HepG2 (cell line): Measurements from ENCODE around the gene FAM118A. TPM values are rescaled to one million over a fixed set of nuclear protein-coding genes. Genes with fewer than 3 reads are reported as not detected.

Experiments used
- GATAD1 ChIP-seq: IDR thresholded peaks from 2 replicates; pipeline ENCODE4 v1.6.1; 2016; ENCODE audit warnings: missing genetic modification reagents, missing compliant biosample characterization
- HMGXB4 ChIP-seq, 2 experiments: sonication (generic) in 1 of 2; formaldehyde crosslinking in 1 of 2; IDR thresholded peaks; 2 replicates each; pipeline versions ENCODE4 v1.4.0 to v1.6.1; 2018 to 2020; ENCODE audit warnings: missing genetic modification reagents in 2 of 2, borderline replicate concordance in 1 of 2, low read depth in 1 of 2, mild to moderate bottlenecking in 1 of 2, missing biosample characterization in 1 of 2
- KAT7 ChIP-seq: IDR thresholded peaks from 2 replicates; pipeline ENCODE4 v1.6.1; 2018; ENCODE audit warnings: borderline replicate concordance, missing compliant biosample characterization
- KDM5A ChIP-seq: fragments of 200-600 bp; sonication (generic); IDR thresholded peaks from 2 replicates; pipeline ENCODE4 v1.7.0; 2018; ENCODE audit warnings: antibody characterized with exemption, mild to moderate bottlenecking, low read length, borderline replicate concordance
- MAF1 ChIP-seq: sonication (generic); formaldehyde crosslinking; IDR thresholded peaks from 2 replicates; pipeline ENCODE4 v1.5.0; 2020; ENCODE audit warnings: missing genetic modification reagents, borderline replicate concordance
- NCOR1 ChIP-seq: fragments of 200-600 bp; sonication (generic); IDR thresholded peaks from 2 replicates; pipeline ENCODE4 v1.7.0; 2017; ENCODE audit warnings: antibody characterized with exemption, low read length, borderline replicate concordance
- NRL ChIP-seq: sonication (generic); formaldehyde crosslinking; IDR thresholded peaks from 2 replicates; pipeline ENCODE4 v1.5.0; 2020; ENCODE audit warnings: missing genetic modification reagents, mild to moderate bottlenecking, moderate library complexity, borderline replicate concordance
- POLR2AphosphoS2 ChIP-seq: IDR thresholded peaks from 2 replicates; pipeline ENCODE4 v1.6.1; 2011; ENCODE audit warnings: low read depth, low read length, improper control_type of control experiment
- RARG ChIP-seq: sonication (generic); formaldehyde crosslinking; IDR thresholded peaks from 2 replicates; pipeline ENCODE4 v1.4.0; 2020; ENCODE audit warnings: low read depth, mild to moderate bottlenecking, missing genetic modification reagents
- RFX3 ChIP-seq: IDR thresholded peaks from 2 replicates; pipeline ENCODE4 v1.6.1; 2016; ENCODE audit warnings: missing biosample characterization, missing genetic modification reagents
- SIX1 ChIP-seq: sonication (generic); formaldehyde crosslinking; IDR thresholded peaks from 2 replicates; pipeline ENCODE4 v1.4.0; 2020; ENCODE audit warnings: missing genetic modification reagents, borderline replicate concordance
- SNAPC5 ChIP-seq: sonication (generic); formaldehyde crosslinking; IDR thresholded peaks from 2 replicates; pipeline ENCODE4 v1.8.1; 2023; ENCODE audit warnings: mild to moderate bottlenecking, missing genetic modification reagents, borderline replicate concordance
- SOX6 ChIP-seq, 2 experiments: fragments of 450-650 bp in 1 of 2; sonication (generic) in 1 of 2; formaldehyde crosslinking in 1 of 2; IDR thresholded peaks; 2 replicates each; pipeline versions ENCODE4 v1.4.0 to v1.6.1; 2017 to 2020; ENCODE audit warnings: antibody characterized with exemption in 1 of 2, mild to moderate bottlenecking in 1 of 2, missing genetic modification reagents in 1 of 2
- ZNF251 ChIP-seq: sonication (generic); formaldehyde crosslinking; IDR thresholded peaks from 2 replicates; pipeline ENCODE4 v1.9.0; 2021; ENCODE audit warnings: mild to moderate bottlenecking, missing genetic modification reagents
- ZNF44 ChIP-seq: sonication (generic); formaldehyde crosslinking; IDR thresholded peaks from 2 replicates; pipeline ENCODE4 v1.5.1; 2020; ENCODE audit warnings: mild to moderate bottlenecking, missing genetic modification reagents
- ZNF468 ChIP-seq: sonication (generic); formaldehyde crosslinking; IDR thresholded peaks from 2 replicates; pipeline ENCODE4 v1.8.0; 2022; ENCODE audit warnings: mild to moderate bottlenecking, moderate library complexity, missing genetic modification reagents
- ZNF512 ChIP-seq: sonication (generic); formaldehyde crosslinking; IDR thresholded peaks from 2 replicates; pipeline ENCODE4 v1.4.0; 2020; ENCODE audit warnings: mild to moderate bottlenecking, missing genetic modification reagents
- ZNF577 ChIP-seq: sonication (generic); formaldehyde crosslinking; IDR thresholded peaks from 2 replicates; pipeline ENCODE4 v1.4.0; 2020; ENCODE audit warnings: mild to moderate bottlenecking, low read depth, missing genetic modification reagents, borderline replicate concordance
- ZNF777 ChIP-seq: sonication (generic); formaldehyde crosslinking; IDR thresholded peaks from 2 replicates; pipeline ENCODE4 v1.4.0; 2020; ENCODE audit warnings: missing genetic modification reagents
- ZNF780A ChIP-seq: sonication (generic); formaldehyde crosslinking; IDR thresholded peaks from 2 replicates; pipeline ENCODE4 v1.8.0; 2022; ENCODE audit warnings: mild to moderate bottlenecking, missing genetic modification reagents, moderate library complexity
- polyA plus RNA-seq, 8 experiments: library from polyadenylated mRNA; depleted of rRNA in 3 of 8; stranded (reverse) in 7 of 8; unstranded in 1 of 8; fragments of >200 nt; fragmentation: Illumina TruSeq in 4 of 8; extraction: Trizol in 4 of 8; gene quantifications; 2 replicates each; pipeline versions ENCODE4 v1.2.1 to v1.2.3, GENCODE V29; 2011 to 2016; ENCODE audit warnings: low read depth in 4 of 8, missing spikeins in 1 of 8, mixed read lengths in 1 of 8; ENCODE audit not compliant: insufficient read depth in 1 of 8
- total RNA-seq, 5 experiments: library from RNA; depleted of rRNA; stranded (reverse); fragments of >200 nt; fragmentation: Illumina TruSeq; extraction: Trizol; gene quantifications; 2 replicates each; pipeline ENCODE4 v1.2.3, GENCODE V29; 2016; ENCODE audit warnings: low read depth in 1 of 5
- TF ChIP-seq, protein P1 (sequence below): IDR thresholded peaks from 2 replicates; pipeline ENCODE4 v1.6.1; 2016; ENCODE audit warnings: mild to moderate bottlenecking, missing biosample characterization, missing genetic modification reagents
- TF ChIP-seq, protein P2 (sequence below): sonication (generic); formaldehyde crosslinking; IDR thresholded peaks from 2 replicates; pipeline ENCODE4 v1.4.0; 2020; ENCODE audit warnings: missing genetic modification reagents

Gene FAM118A
- total and polyA plus RNA-seq, 2 of the 13 experiments (the other 11 are each of a cell fraction or from before 2014, with no cell fraction given), result 36.7 to 48.2 TPM

GRCh38 chr22:45309422-45310227 lies at the start of gene FAM118A (continued):
- TF ChIP-seq ZNF512, result no peak
- TF ChIP-seq GATAD1 (CRISPR knock-in tag), result peak; percentile 86
- peak; percentile 45; the same call in 1 of the 2 replicates for TF ChIP-seq ZNF777 (CRISPR knock-in tag)
- no peak for TF ChIP-seq SIX1 (CRISPR knock-in tag)
- TF ChIP-seq NRL (CRISPR knock-in tag), result no peak
- TF ChIP-seq SOX6 (IDR thresholded peaks at IDR 0.05), result no peak
- peak; percentile 24 for TF ChIP-seq SOX6 (CRISPR knock-in tag; IDR thresholded peaks at IDR 0.05)
- TF ChIP-seq ZNF251 (CRISPR knock-in tag), result no peak
- 0 out of 2 replicates have a peak, but pooled peaks have one; percentile 61 for TF ChIP-seq SNAPC5 (CRISPR knock-in tag)
- TF ChIP-seq KDM5A, result no peak
- no peak for TF ChIP-seq MAF1
- no peak for TF ChIP-seq RFX3 (CRISPR knock-in tag)
- no peak for TF ChIP-seq ZNF577 (CRISPR knock-in tag)
- TF ChIP-seq RARG (CRISPR knock-in tag), result no peak
- TF ChIP-seq HMGXB4 (CRISPR knock-in tag; IDR thresholded peaks at IDR 0.05; ENCODE audit: borderline replicate concordance in 1 of 2, low read depth in 1 of 2), result peak; percentile 51 to 59; a peak in 2 of 4 replicates
- TF ChIP-seq, protein P1, sequence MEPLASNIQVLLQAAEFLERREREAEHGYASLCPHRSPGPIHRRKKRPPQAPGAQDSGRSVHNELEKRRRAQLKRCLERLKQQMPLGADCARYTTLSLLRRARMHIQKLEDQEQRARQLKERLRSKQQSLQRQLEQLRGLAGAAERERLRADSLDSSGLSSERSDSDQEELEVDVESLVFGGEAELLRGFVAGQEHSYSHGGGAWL (CRISPR knock-in tag), result peak; percentile 66; the same call in 1 of the 2 replicates
- TF ChIP-seq ZNF468 (CRISPR knock-in tag), result no peak
- peak; percentile 67; the same call in 1 of the 2 replicates for TF ChIP-seq KAT7 (CRISPR knock-in tag)
- TF ChIP-seq ZNF44 (CRISPR knock-in tag), result no peak
- no peak; the same call in 1 of the 2 replicates for TF ChIP-seq NCOR1
- no peak; the same call in 1 of the 2 replicates for TF ChIP-seq ZNF780A (CRISPR knock-in tag)
- TF ChIP-seq POLR2AphosphoS2, result no peak
- TF ChIP-seq, protein P2, sequence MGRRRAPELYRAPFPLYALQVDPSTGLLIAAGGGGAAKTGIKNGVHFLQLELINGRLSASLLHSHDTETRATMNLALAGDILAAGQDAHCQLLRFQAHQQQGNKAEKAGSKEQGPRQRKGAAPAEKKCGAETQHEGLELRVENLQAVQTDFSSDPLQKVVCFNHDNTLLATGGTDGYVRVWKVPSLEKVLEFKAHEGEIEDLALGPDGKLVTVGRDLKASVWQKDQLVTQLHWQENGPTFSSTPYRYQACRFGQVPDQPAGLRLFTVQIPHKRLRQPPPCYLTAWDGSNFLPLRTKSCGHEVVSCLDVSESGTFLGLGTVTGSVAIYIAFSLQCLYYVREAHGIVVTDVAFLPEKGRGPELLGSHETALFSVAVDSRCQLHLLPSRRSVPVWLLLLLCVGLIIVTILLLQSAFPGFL, result no peak
